ENCODE measurements around the gene ANKRD13B.

DNA sequence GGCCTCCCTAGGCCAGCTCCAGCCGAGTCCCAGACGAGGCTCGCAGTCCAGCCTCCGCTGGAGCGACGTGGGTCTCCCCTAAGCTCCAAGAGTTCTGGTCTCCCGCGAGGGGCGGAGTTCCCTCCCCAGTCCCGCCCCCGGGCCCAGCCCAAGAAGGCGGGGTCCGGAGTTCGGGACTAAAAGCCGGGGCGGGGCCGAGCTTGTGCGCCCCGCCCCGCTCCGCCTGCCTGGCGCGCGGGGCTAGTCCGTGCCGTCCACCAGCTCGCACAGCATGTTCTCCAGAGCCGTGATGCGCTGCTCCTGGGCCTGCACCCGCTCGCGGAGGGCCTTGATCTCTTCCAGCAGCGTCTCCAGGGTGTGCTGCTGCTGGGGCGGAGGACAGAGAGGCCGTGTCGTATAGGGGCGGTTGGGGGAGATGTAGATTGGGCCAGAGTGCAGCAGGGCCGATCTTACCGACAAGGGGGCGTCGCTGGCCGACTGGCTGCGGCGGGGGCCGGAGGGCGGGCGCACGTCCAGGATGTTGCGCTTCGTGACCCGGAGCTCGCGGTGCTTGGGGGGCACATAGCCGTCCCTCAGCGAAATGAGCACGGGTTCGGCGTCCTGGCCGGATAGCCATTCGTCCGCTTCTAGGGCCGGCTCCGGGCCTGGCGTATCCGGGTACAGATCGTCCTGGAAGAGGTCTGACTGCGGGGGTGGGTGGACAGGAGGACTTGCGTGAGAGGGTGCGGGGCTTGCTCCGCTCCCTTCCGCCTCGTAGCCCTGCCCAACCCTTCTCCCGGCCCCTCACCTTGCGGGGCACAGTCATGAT is 22.8 kb downstream of the ANKRD13B start:
- TF ChIP-seq GATA2 (IDR thresholded peaks at IDR 0.05; ENCODE audit: low read depth, low read length) (no peak), GATA3 (IDR thresholded peaks at IDR 0.05; ENCODE audit: low read depth, low read length) (no peak)

Data from SH-SY5Y (cell line).